ENCODE results near the gene FAM25G.

DNA sequence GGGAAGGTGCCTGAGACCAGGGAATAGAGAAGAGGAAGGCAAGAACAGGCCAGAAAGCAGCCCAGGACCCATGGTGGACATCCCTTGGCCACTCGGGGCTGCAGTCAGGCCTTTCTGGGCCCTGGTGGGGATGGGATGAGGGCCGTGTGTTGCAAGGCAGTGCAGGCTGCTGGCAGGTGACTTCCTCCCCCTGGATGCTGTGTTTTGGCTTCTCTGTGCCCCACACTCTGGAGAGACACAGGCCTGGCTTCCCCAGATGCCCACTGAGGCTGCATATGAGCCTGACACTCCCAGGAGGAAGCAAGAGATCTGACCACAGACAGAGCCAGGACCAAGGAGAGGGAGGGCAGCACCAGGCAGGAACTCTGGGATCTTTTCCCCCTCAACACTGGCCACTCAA lies 47.5 kb downstream of the FAM25G start:
- TF ChIP-seq RBM22 (IDR thresholded peaks at IDR 0.05; ENCODE audit: low read depth, low read length, poor library complexity, severe bottlenecking) (no peak), NR3C1 (CRISPR knock-in tag; IDR thresholded peaks at IDR 0.05) (no peak)

Data from K562 (cell line).